B cell (primary cell): Measurements from ENCODE around the gene EEFSEC. TPM values are rescaled to one million over a fixed set of nuclear protein-coding genes. Genes with fewer than 3 reads are reported as not detected.

ENCODE experiments used
- ATAC-seq: fragments of 200-7000 bp; cut with Tn5 transposase; one replicate; pipeline ENCODE4 v1.10.0; 2021; ENCODE audit warnings: low read depth, mild to moderate bottlenecking, moderate number of reproducible peaks, moderate library complexity
- CTCF ChIA-PET: fragments of 350-600 bp; sonication (Branson Sonifier 250); formaldehyde crosslinking; loops from one replicate; lab custom pipeline; 2021; ENCODE audit warnings: antibody characterized with exemption, inconsistent platforms; lab: Charles Lee
- POLR2A ChIA-PET: fragments of 350-600 bp; sonication (Branson Sonifier 250); formaldehyde crosslinking; loops from one replicate; lab custom pipeline; 2021; ENCODE audit warnings: antibody characterized with exemption; lab: Charles Lee
- DNase-seq: peaks from one replicate; pipeline ENCODE4 v3.0.0; 2013
- H2AFZ ChIP-seq: 2 replicates; pipeline ENCODE4 v1.6.1; 2012; ENCODE audit warnings: mild to moderate bottlenecking, low read depth, low read length; ENCODE audit not compliant: insufficient read depth, poor library complexity, severe bottlenecking
- H3K27ac ChIP-seq, 2 donors: 1 replicate in 1 of 2; 2 replicates in 1 of 2; pipeline ENCODE4 v1.5.1; 2012 to 2013; ENCODE audit warnings: low read length in 2 of 2, mild to moderate bottlenecking in 2 of 2, moderate library complexity in 1 of 2
- H3K27me3 ChIP-seq, 4 experiments: fragments of 200-600 bp in 1 of 4; sonication (generic) in 1 of 4; replicated peaks in 1 of 4; 1 replicate in 2 of 4; 2 replicates in 2 of 4; pipeline versions ENCODE4 v1.6.1 to v1.7.0; 2013 to 2016; ENCODE audit warnings: low read length in 3 of 4, mild to moderate bottlenecking in 2 of 4, mixed read lengths in 1 of 4, moderate library complexity in 1 of 4; ENCODE audit not compliant: insufficient read depth in 4 of 4, control insufficient read depth in 3 of 4; ENCODE audit errors: control extremely low read depth in 1 of 4
- H3K36me3 ChIP-seq, 2 experiments: replicated peaks in 1 of 2; 1 replicate in 1 of 2; 2 replicates in 1 of 2; pipeline versions ENCODE4 v1.6.1 to v1.7.1; 2013; ENCODE audit warnings: low read length in 1 of 2; ENCODE audit not compliant: insufficient read depth in 2 of 2, control insufficient read depth in 1 of 2; ENCODE audit errors: control extremely low read depth in 1 of 2, extremely low read depth in 1 of 2
- H3K4me1 ChIP-seq, 2 donors: fragments of 200-600 bp in 1 of 2; sonication (generic) in 1 of 2; 1 replicate in 1 of 2; 2 replicates in 1 of 2; pipeline versions ENCODE4 v1.5.1 to v1.6.1; 2013 to 2017; ENCODE audit warnings: low read length in 2 of 2; ENCODE audit not compliant: control insufficient read depth in 2 of 2, insufficient read depth in 2 of 2
- H3K4me2 ChIP-seq: replicated peaks from 2 replicates; pipeline ENCODE3; 2012; ENCODE audit warnings: mild to moderate bottlenecking, low read depth, low read length; ENCODE audit not compliant: poor library complexity, severe bottlenecking
- H3K4me3 ChIP-seq, 5 experiments: fragments of 200-600 bp in 1 of 5; sonication (generic) in 1 of 5; 1 replicate in 3 of 5; 2 replicates in 2 of 5; pipeline versions ENCODE4 v1.5.1 to v1.7.0; 2011 to 2016; ENCODE audit warnings: low read length in 4 of 5, mild to moderate bottlenecking in 4 of 5, low read depth in 2 of 5, control low read depth in 1 of 5, moderate library complexity in 1 of 5; ENCODE audit not compliant: insufficient read depth in 1 of 5; ENCODE audit errors: control extremely low read depth in 1 of 5, extremely low read depth in 1 of 5
- H3K79me2 ChIP-seq: fragments of 200-600 bp; sonication (generic); one replicate; pipeline ENCODE4 v1.6.0; 2016; ENCODE audit warnings: low read length; ENCODE audit not compliant: control insufficient read depth, insufficient read depth
- H3K9ac ChIP-seq: fragments of 200-600 bp; sonication (generic); 2 replicates; pipeline ENCODE4 v1.6.1; 2017; ENCODE audit warnings: mild to moderate bottlenecking, low read length, moderate library complexity
- H3K9me3 ChIP-seq, 3 donors: one replicate each; pipeline versions ENCODE4 v1.6.1 to v1.7.1; 2013; ENCODE audit warnings: low read length in 2 of 3; ENCODE audit not compliant: control insufficient read depth in 2 of 3, insufficient read depth in 1 of 3; ENCODE audit errors: control extremely low read depth in 1 of 3
- H4K20me1 ChIP-seq: 2 replicates; pipeline ENCODE4 v1.6.0; 2012; ENCODE audit warnings: mild to moderate bottlenecking, low read length; ENCODE audit not compliant: insufficient read depth, control insufficient read depth, poor library complexity, severe bottlenecking
- H3K27ac Mint-ChIP-seq: one replicate; pipeline ENCODE4 v1.8.0; 2021; ENCODE audit warnings: mixed read lengths
- H3K27me3 Mint-ChIP-seq: one replicate; pipeline ENCODE4 v1.8.0; 2021; ENCODE audit warnings: mixed read lengths
- H3K4me1 Mint-ChIP-seq: one replicate; pipeline ENCODE4 v1.8.0; 2021; ENCODE audit warnings: mixed read lengths
- H3K4me3 Mint-ChIP-seq: one replicate; pipeline ENCODE4 v1.8.0; 2021; ENCODE audit warnings: mixed read lengths
- H3K9me3 Mint-ChIP-seq: one replicate; pipeline ENCODE4 v1.8.0; 2022; ENCODE audit warnings: mixed read lengths; ENCODE audit not compliant: insufficient read depth
- EZH2 ChIP-seq: IDR thresholded peaks from 2 replicates; pipeline ENCODE4 v1.6.1; 2012; ENCODE audit warnings: borderline replicate concordance, low read depth, mild to moderate bottlenecking, moderate library complexity, low read length; ENCODE audit not compliant: insufficient read depth, poor library complexity, severe bottlenecking
- WGBS: methylation state at CpG from one replicate; pipeline ENCODE4 v1.1.5; 2013; ENCODE audit warnings: missing lambda C conversion rate; ENCODE audit not compliant: insufficient coverage; 5-methylcytosine and 5-hydroxymethylcytosine counted together
- intact Hi-C: fragments of 100-400 bp; cut with micrococcal nuclease; formaldehyde crosslinking; loops from one replicate; pipeline ENCODE4 v1.10.0; 2022
- polyA minus RNA-seq: library from RNA; depleted of rRNA, polyadenylated mRNA; stranded (reverse); fragments of >200 nt; gene quantifications from 2 replicates; pipeline ENCODE4 v1.2.3, GENCODE V29; 2012
- polyA plus RNA-seq: library from polyadenylated mRNA; depleted of rRNA; stranded (reverse); fragments of >200 nt; gene quantifications from 2 replicates; pipeline ENCODE4 v1.2.3, GENCODE V29; 2012
- total RNA-seq, 2 donors: library from RNA; stranded (reverse); fragments of 120-200 nt in 1 of 2; gene quantifications; 1 replicate in 1 of 2; 2 replicates in 1 of 2; pipeline versions ENCODE4 v1.2.3 to v1.2.4, GENCODE V29; 2013 to 2022
- TF ChIP-seq, protein P1 (sequence below): fragments of 200-600 bp; IDR thresholded peaks from one replicate; pipeline ENCODE4 v1.8.0; 2022; ENCODE audit warnings: antibody characterized with exemption, mild to moderate bottlenecking

Gene EEFSEC, protein sequence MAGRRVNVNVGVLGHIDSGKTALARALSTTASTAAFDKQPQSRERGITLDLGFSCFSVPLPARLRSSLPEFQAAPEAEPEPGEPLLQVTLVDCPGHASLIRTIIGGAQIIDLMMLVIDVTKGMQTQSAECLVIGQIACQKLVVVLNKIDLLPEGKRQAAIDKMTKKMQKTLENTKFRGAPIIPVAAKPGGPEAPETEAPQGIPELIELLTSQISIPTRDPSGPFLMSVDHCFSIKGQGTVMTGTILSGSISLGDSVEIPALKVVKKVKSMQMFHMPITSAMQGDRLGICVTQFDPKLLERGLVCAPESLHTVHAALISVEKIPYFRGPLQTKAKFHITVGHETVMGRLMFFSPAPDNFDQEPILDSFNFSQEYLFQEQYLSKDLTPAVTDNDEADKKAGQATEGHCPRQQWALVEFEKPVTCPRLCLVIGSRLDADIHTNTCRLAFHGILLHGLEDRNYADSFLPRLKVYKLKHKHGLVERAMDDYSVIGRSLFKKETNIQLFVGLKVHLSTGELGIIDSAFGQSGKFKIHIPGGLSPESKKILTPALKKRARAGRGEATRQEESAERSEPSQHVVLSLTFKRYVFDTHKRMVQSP
- total RNA-seq: 17.2 and 17.9 TPM in 2 replicates
- 8.2 TPM for total RNA-seq (2013)
- 12.6 and 18.4 TPM in 2 replicates for polyA plus RNA-seq
- polyA minus RNA-seq: 18.6 and 23.8 TPM in 2 replicates

DNA sequence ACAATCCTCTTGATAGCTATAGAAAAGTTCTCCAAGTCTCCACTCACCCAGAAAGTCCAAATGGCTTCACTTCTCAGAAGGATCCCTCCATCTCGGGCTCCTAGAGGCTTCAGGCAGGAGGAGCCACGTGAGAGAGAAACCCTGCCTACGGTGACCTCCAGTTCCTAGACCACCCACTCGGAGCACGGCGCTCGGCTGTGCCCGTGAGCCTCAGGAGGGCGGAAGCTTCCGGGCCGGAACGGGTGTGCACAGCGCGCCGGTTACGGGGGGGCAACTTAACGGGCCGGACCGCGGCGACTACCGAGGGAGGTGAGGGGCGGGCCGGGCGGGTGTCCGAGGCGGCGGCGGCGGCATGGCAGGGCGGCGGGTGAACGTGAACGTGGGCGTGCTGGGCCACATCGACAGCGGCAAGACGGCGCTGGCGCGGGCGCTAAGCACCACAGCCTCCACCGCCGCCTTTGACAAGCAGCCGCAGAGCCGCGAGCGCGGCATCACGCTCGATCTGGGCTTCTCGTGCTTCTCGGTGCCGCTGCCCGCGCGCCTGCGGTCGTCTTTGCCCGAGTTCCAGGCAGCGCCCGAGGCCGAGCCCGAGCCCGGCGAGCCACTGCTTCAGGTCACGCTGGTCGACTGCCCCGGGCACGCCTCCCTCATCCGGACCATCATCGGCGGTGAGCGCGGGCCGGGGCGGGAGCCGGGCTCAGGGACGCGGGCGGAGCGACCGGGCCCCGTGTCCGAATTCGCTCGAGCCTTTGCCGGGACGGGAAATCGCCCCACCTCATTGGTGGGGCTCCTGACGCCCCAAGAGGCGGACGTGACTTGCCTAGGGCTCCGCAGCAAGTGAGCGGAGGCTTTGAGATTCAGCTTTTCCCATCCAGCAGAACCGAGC is at the start of gene EEFSEC:
Gene EEFSEC (plus strand): TSS at position 326 of the 886 bp plus-strand sequence. CDS start 27 bp downstream, at position 353.
- peaks cover 10% of the 10 kb centered on the region for H3K79me2 ChIP-seq
- ChIA-PET CTCF (interaction anchor here (0.6 to 2.4 kb wide), 9 partner anchors 20 to 1793 kb away, joined by 3 to 18 read pairs (median 3); partner anchors contain the start of gene RUVBL1), POLR2A (interaction anchor here (0.6 to 2.4 kb wide), 3 partner anchors 25 to 318 kb away, joined by 3 to 28 read pairs (median 6); partner anchors contain the start of gene RUVBL1)
- peaks cover 10% of the 10 kb centered on the region for H4K20me1 ChIP-seq
- H2AFZ ChIP-seq: peak within 1 kb of the TSS; percentile 94
- peak within 1 kb of the TSS; percentile 54 to 91 (median 74) for H3K4me3 ChIP-seq
- peak within 1 kb of the TSS; percentile 70 to 80 for H3K27ac ChIP-seq
- WGBS: under 1% methylated on average over 94 of the region's 96 CpGs
- Mint-ChIP-seq H3K27me3 (no peaks in the 10 kb centered on the region), H3K9me3 (peaks cover 3% of the 10 kb centered on the region), H3K4me3 (peak within 1 kb of the TSS; percentile 94), H3K4me1 (peaks cover 24% of the 10 kb centered on the region), H3K27ac (peak within 1 kb of the TSS; percentile 95)
- peak within 1 kb of the TSS; percentile 87 for H3K4me2 ChIP-seq
- H3K27me3 ChIP-seq: no peaks in the 10 kb centered on the region
- peak; percentile 90 for ATAC-seq
- H3K9me3 ChIP-seq: peaks cover 0 to 3% (median 2%) of the 10 kb centered on the region in 3 donors
- intact Hi-C loops: loop anchor here (2.0 kb wide), 1 partner anchor 77 kb away; no protein-coding TSS in a partner anchor
- peaks cover 11 to 14% of the 10 kb centered on the region in 2 donors for H3K4me1 ChIP-seq
- peak within 1 kb of the TSS; percentile 80 for H3K9ac ChIP-seq
- TF ChIP-seq, protein P1, sequence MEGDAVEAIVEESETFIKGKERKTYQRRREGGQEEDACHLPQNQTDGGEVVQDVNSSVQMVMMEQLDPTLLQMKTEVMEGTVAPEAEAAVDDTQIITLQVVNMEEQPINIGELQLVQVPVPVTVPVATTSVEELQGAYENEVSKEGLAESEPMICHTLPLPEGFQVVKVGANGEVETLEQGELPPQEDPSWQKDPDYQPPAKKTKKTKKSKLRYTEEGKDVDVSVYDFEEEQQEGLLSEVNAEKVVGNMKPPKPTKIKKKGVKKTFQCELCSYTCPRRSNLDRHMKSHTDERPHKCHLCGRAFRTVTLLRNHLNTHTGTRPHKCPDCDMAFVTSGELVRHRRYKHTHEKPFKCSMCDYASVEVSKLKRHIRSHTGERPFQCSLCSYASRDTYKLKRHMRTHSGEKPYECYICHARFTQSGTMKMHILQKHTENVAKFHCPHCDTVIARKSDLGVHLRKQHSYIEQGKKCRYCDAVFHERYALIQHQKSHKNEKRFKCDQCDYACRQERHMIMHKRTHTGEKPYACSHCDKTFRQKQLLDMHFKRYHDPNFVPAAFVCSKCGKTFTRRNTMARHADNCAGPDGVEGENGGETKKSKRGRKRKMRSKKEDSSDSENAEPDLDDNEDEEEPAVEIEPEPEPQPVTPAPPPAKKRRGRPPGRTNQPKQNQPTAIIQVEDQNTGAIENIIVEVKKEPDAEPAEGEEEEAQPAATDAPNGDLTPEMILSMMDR: no peak
- TF ChIP-seq EZH2: no peak
- peak; percentile 91 for DNase-seq
- peaks cover 0 to 14% of the 10 kb centered on the region in 2 experiments for H3K36me3 ChIP-seq
